ENCODE data around the gene CSN3.

CSN3 gene

GRCh38 chr4:70291341-70291740 is 48.9 kb downstream of the CSN3 start:
- DNase-seq (ENCODE audit: low read depth, low spot score) = no peak

GRCh38 chr4:70297576-70297975 is 55.2 kb downstream of the CSN3 start:
- DNase-seq (ENCODE audit: low read depth, low spot score) = no peak

GRCh38 chr4:70298051-70298450 is 55.7 kb downstream of the CSN3 start:
- no peak for DNase-seq (ENCODE audit: low read depth, low spot score)

- DNase-seq (ENCODE audit: low read depth, low spot score) = no peak
These were observed 57.2 kb downstream of the CSN3 start for GRCh38 chr4:70299643-70300042.

- no peak for DNase-seq (ENCODE audit: low read depth, low spot score)
These were observed 57.8 kb downstream of the CSN3 start for GRCh38 chr4:70300215-70300614.

Data from smooth muscle cell of the brain vasculature (primary cell).